Measurements from ENCODE around the gene CCDC177. TPM values are rescaled to one million over a fixed set of nuclear protein-coding genes. Genes with fewer than 3 reads are reported as not detected.

Gene CCDC177
- polyA plus RNA-seq, 3 donors, result not detected

DNA sequence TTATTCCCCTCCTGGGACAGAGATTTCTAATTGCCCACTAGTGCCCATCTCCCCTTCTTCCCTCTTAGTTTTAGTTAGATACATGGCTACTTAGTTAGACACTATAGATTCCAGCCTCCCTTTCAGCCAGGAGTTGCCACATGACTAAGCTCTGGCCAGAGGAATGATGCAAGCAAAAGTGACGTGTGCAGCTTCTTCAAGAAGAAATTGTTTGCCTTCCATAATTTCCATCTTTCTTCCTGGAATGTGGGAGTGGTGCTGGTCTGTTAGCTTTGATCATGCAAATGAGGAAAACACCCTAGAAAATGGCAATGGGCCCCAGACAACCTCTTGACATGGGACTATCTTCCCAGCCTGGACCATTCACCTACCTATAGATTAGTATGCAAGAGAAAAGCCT lies 21.4 kb downstream of the CCDC177 start:
- Histone ChIP-seq H3K4me2 (replicated peaks; ENCODE audit: extremely low read depth, low read length, poor library complexity, severe bottlenecking) (no peak overlapping the region), H3K4me1 (ENCODE audit: control insufficient read depth in 1 of 2, insufficient read depth in 2 of 2, low read length in 2 of 2) (peaks cover 3 to 11% of the 10 kb centered on the region in 2 donors), H3K27me3 (ENCODE audit: control insufficient read depth in 2 of 2, insufficient read depth in 2 of 2, low read length in 2 of 2) (peaks cover 3 to 27% of the 10 kb centered on the region in 2 donors), H2AFZ (ENCODE audit: insufficient read depth, low read depth, low read length, poor library complexity, severe bottlenecking) (no peak overlapping the region), H3K9ac (ENCODE audit: insufficient read depth, low read length, poor library complexity, severe bottlenecking) (no peak overlapping the region), H4K20me1 (ENCODE audit: insufficient read depth, low read length) (no peaks in the 10 kb centered on the region), H3K36me3 (replicated peaks in 1 of 2; ENCODE audit: control insufficient read depth in 1 of 2, insufficient read depth in 2 of 2, low read length in 2 of 2) (no peaks in the 10 kb centered on the region), H3K79me2 (ENCODE audit: insufficient read depth, low read length) (no peaks in the 10 kb centered on the region), H3K4me3 (replicated peaks in 1 of 3; ENCODE audit: low read depth in 2 of 3, low read length in 3 of 3) (no peak overlapping the region), H3K9me3 (replicated peaks in 1 of 2; ENCODE audit: control insufficient read depth in 1 of 2, insufficient read depth in 1 of 2, low read length in 2 of 2) (no peaks in the 10 kb centered on the region), H3K27ac (ENCODE audit: low read depth in 1 of 2, low read length in 2 of 2) (no peak overlapping the region)
- Mint-ChIP-seq H3K4me3 (no peak overlapping the region), H3K27me3 (ENCODE audit: low read depth in 3 of 3) (peaks cover 21 to 34% (median 33%) of the 10 kb centered on the region in 3 donors), H3K27ac (peak overlapping the region in 2 of 7 donors; percentile 26 to 50), H3K36me3 (no peaks in the 10 kb centered on the region), H3K4me1 (peaks cover 10% of the 10 kb centered on the region), H3K9me3 (peaks cover 0 to 3% (median 0%) of the 10 kb centered on the region in 7 donors)
- intact Hi-C loops (cut with micrococcal nuclease), result no loop called here
- peak; percentile 62 to 86 (median 74) for DNase-seq
- WGBS (ENCODE audit: insufficient coverage), result no CpG with 5 or more reads among the region's 1 CpG
- TF ChIP-seq CTCF (IDR thresholded peaks at IDR 0.05), result no peak

DNA sequence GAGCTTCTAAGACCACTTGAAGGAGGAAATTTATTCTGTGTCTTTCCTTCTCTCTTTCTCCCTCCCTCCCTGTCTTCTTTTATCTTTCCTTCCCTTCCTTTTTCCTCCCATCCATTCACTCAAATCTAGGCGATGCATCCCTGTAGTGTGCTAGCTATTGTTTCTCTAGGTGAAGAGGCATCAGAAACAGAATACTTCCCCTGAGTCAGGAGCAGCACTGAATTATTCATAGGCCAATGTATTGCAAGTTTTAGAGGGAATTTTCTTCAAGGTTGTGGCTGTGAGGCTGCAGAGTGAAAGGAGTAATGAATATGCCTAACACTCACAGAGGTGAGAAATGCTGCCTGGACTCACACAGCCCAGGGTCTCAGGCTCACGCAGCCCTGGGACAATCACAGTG lies 23.2 kb downstream of the CCDC177 start:
- no peak overlapping the region for H2AFZ ChIP-seq (ENCODE audit: insufficient read depth, low read depth, low read length, poor library complexity, severe bottlenecking)
- TF ChIP-seq CTCF (IDR thresholded peaks at IDR 0.05), result no peak
- peaks cover 3 to 35% of the 10 kb centered on the region in 2 donors for H3K27me3 ChIP-seq (ENCODE audit: control insufficient read depth in 2 of 2, insufficient read depth in 2 of 2, low read length in 2 of 2)
- intact Hi-C loops (cut with micrococcal nuclease), result no loop called here
- DNase-seq, result no peak
- no peak overlapping the region for H3K4me2 ChIP-seq (replicated peaks; ENCODE audit: extremely low read depth, low read length, poor library complexity, severe bottlenecking)
- no peak overlapping the region for H3K9ac ChIP-seq (ENCODE audit: insufficient read depth, low read length, poor library complexity, severe bottlenecking)
- H3K4me1 Mint-ChIP-seq, result peaks cover 15% of the 10 kb centered on the region
- no peaks in the 10 kb centered on the region for H3K36me3 ChIP-seq (replicated peaks in 1 of 2; ENCODE audit: control insufficient read depth in 1 of 2, insufficient read depth in 2 of 2, low read length in 2 of 2)
- H4K20me1 ChIP-seq (ENCODE audit: insufficient read depth, low read length), result no peaks in the 10 kb centered on the region
- no peak overlapping the region for H3K27ac ChIP-seq (ENCODE audit: low read depth in 1 of 2, low read length in 2 of 2)
- H3K4me3 Mint-ChIP-seq, result no peak overlapping the region
- H3K9me3 Mint-ChIP-seq, result peaks cover 0 to 3% (median 0%) of the 10 kb centered on the region in 7 donors
- no peak overlapping the region for H3K4me3 ChIP-seq (replicated peaks in 1 of 3; ENCODE audit: low read depth in 2 of 3, low read length in 3 of 3)
- peaks cover 3 to 11% of the 10 kb centered on the region in 2 donors for H3K4me1 ChIP-seq (ENCODE audit: control insufficient read depth in 1 of 2, insufficient read depth in 2 of 2, low read length in 2 of 2)
- H3K79me2 ChIP-seq (ENCODE audit: insufficient read depth, low read length), result no peaks in the 10 kb centered on the region
- no CpG with 5 or more reads among the region's 2 CpGs for WGBS (ENCODE audit: insufficient coverage)
- H3K36me3 Mint-ChIP-seq, result no peaks in the 10 kb centered on the region
- H3K27me3 Mint-ChIP-seq (ENCODE audit: low read depth in 3 of 3), result peaks cover 29 to 47% (median 43%) of the 10 kb centered on the region in 3 donors
- no peaks in the 10 kb centered on the region for H3K9me3 ChIP-seq (replicated peaks in 1 of 2; ENCODE audit: control insufficient read depth in 1 of 2, insufficient read depth in 1 of 2, low read length in 2 of 2)
- H3K27ac Mint-ChIP-seq, result no peak overlapping the region
